H1 (cell line): ENCODE data around the gene ATP11A. TPM values are rescaled to one million over a fixed set of nuclear protein-coding genes. Genes with fewer than 3 reads are reported as not detected.

Experiments used
- CTCF ChIA-PET: fragments of 300-600 bp; sonication (Branson Sonifier 250); formaldehyde crosslinking; loops from one replicate; lab custom pipeline; 2021; ENCODE audit not compliant: partially characterized antibody; lab: Charles Lee
- POLR2A ChIA-PET: fragments of 300-600 bp; sonication (Branson Sonifier 250); formaldehyde crosslinking; loops from one replicate; lab custom pipeline; 2021; ENCODE audit warnings: inconsistent platforms; ENCODE audit not compliant: partially characterized antibody; lab: Charles Lee
- DNase-seq, 2 experiments: peaks; one replicate each; pipeline versions ENCODE4 v3.0.0 to v3.0.0-alpha.2; 2010 to 2022; ENCODE audit warnings: low spot score in 2 of 2, low read depth in 1 of 2, mixed read lengths in 1 of 2
- FAIRE-seq: peaks from 2 replicates; lab custom pipeline; 2011; peaks lifted over from hg19 to GRCh38; lab: Jason Lieb, UNC
- H2AFZ ChIP-seq: 2 replicates; pipeline ENCODE4 v1.8.1; 2012; ENCODE audit warnings: low read length, inconsistent platforms
- H2AK5ac ChIP-seq: 2 replicates; pipeline ENCODE4 v1.6.1; 2013; ENCODE audit warnings: low read depth, low read length
- H2BK120ac ChIP-seq: replicated peaks from 2 replicates; pipeline ENCODE3; 2013; ENCODE audit warnings: low read depth, low read length, inconsistent platforms
- H2BK12ac ChIP-seq: 2 replicates; pipeline ENCODE4 v1.6.1; 2013; ENCODE audit warnings: low read depth, low read length
- H2BK15ac ChIP-seq: 2 replicates; pipeline ENCODE4 v1.6.1; 2013; ENCODE audit warnings: low read length
- H2BK20ac ChIP-seq: 2 replicates; pipeline ENCODE4 v1.6.1; 2013; ENCODE audit warnings: low read length
- H2BK5ac ChIP-seq: 2 replicates; pipeline ENCODE4 v1.6.1; 2013; ENCODE audit warnings: low read depth, low read length
- H3K14ac ChIP-seq: 2 replicates; pipeline ENCODE4 v1.6.1; 2013; ENCODE audit warnings: inconsistent platforms; ENCODE audit not compliant: insufficient read length
- H3K18ac ChIP-seq: 2 replicates; pipeline ENCODE4 v1.6.1; 2013; ENCODE audit warnings: low read length; ENCODE audit errors: extremely low read depth
- H3K23ac ChIP-seq: 2 replicates; pipeline ENCODE4 v1.6.1; 2013; ENCODE audit warnings: inconsistent platforms; ENCODE audit not compliant: insufficient read length
- H3K23me2 ChIP-seq: 2 replicates; pipeline ENCODE4 v1.6.1; 2013; ENCODE audit warnings: low read depth, low read length
- H3K27ac ChIP-seq: 2 replicates; pipeline ENCODE4 v1.6.1; 2011; ENCODE audit warnings: low read depth, low read length, inconsistent platforms
- H3K27me3 ChIP-seq, 4 experiments: replicated peaks in 1 of 4; 1 replicate in 1 of 4; 2 replicates in 3 of 4; pipeline versions ENCODE4 v1.6.1 to v1.8.1; 2011 to 2013; ENCODE audit warnings: low read length in 3 of 4, mild to moderate bottlenecking in 3 of 4, inconsistent platforms in 2 of 4, mixed read lengths in 2 of 4, moderate library complexity in 1 of 4; ENCODE audit not compliant: control insufficient read depth in 3 of 4, insufficient read depth in 3 of 4; ENCODE audit errors: extremely low read depth in 1 of 4
- H3K36me3 ChIP-seq, 4 experiments: 2 replicates each; pipeline versions ENCODE4 v1.6.1 to v1.8.1; 2011 to 2013; ENCODE audit warnings: mild to moderate bottlenecking in 4 of 4, low read length in 3 of 4, moderate library complexity in 2 of 4, control low read depth in 1 of 4, inconsistent platforms in 1 of 4; ENCODE audit not compliant: insufficient read depth in 4 of 4, control insufficient read depth in 2 of 4
- H3K4ac ChIP-seq: replicated peaks from 2 replicates; pipeline ENCODE3; 2013; ENCODE audit warnings: low read length, low read depth, mixed read lengths, inconsistent platforms; ENCODE audit not compliant: insufficient read length
- H3K4me1 ChIP-seq, 4 experiments: replicated peaks in 1 of 4; 1 replicate in 1 of 4; 2 replicates in 3 of 4; pipeline versions ENCODE4 v1.6.1 to v1.8.1; 2011 to 2013; ENCODE audit warnings: low read length in 3 of 4, inconsistent platforms in 2 of 4, mixed read lengths in 1 of 4; ENCODE audit not compliant: insufficient read depth in 4 of 4, control insufficient read depth in 3 of 4
- H3K4me2 ChIP-seq, 2 experiments: 2 replicates each; pipeline versions ENCODE4 v1.6.1 to v1.8.1; 2011 to 2013; ENCODE audit warnings: low read depth in 2 of 2, low read length in 2 of 2, control low read depth in 1 of 2, inconsistent platforms in 1 of 2, mild to moderate bottlenecking in 1 of 2; ENCODE audit not compliant: insufficient read depth in 1 of 2
- H3K4me3 ChIP-seq, 4 experiments: fragments of 200-600, 300-600 bp in 1 of 4; sonication (generic), shearing (Covaris generic), sonication (Bioruptor Twin) in 1 of 4; 2 replicates each; pipeline versions ENCODE4 v1.5.1 to v1.8.1; 2011 to 2016; ENCODE audit warnings: low read length in 4 of 4, low read depth in 3 of 4, control low read depth in 2 of 4, inconsistent platforms in 2 of 4, mild to moderate bottlenecking in 2 of 4, mixed read lengths in 1 of 4, moderate library complexity in 1 of 4; ENCODE audit not compliant: insufficient read depth in 2 of 4; ENCODE audit errors: extremely low read depth in 1 of 4
- H3K56ac ChIP-seq: replicated peaks from 2 replicates; pipeline ENCODE3; 2013; ENCODE audit warnings: low read depth, mild to moderate bottlenecking, mixed read lengths, low read length, inconsistent platforms; ENCODE audit not compliant: insufficient read length
- H3K79me1 ChIP-seq: 2 replicates; pipeline ENCODE4 v1.6.1; 2013; ENCODE audit warnings: low read depth, low read length, control low read depth
- H3K79me2 ChIP-seq, 2 experiments: 2 replicates each; pipeline versions ENCODE4 v1.6.1 to v1.8.1; 2012 to 2013; ENCODE audit warnings: low read length in 2 of 2, mild to moderate bottlenecking in 2 of 2, inconsistent platforms in 1 of 2; ENCODE audit not compliant: insufficient read depth in 2 of 2, control insufficient read depth in 1 of 2
- H3K9ac ChIP-seq, 4 experiments: replicated peaks in 1 of 4; 1 replicate in 1 of 4; 2 replicates in 3 of 4; pipeline versions ENCODE4 v1.6.1 to v1.8.1; 2011 to 2013; ENCODE audit warnings: low read depth in 3 of 4, low read length in 3 of 4, control low read depth in 2 of 4, mild to moderate bottlenecking in 2 of 4, moderate library complexity in 2 of 4, inconsistent platforms in 1 of 4; ENCODE audit errors: extremely low read depth in 1 of 4
- H3K9me3 ChIP-seq, 2 experiments: 2 replicates each; pipeline versions ENCODE4 v1.6.1 to v1.8.1; 2012 to 2013; ENCODE audit warnings: mild to moderate bottlenecking in 2 of 2, moderate library complexity in 2 of 2, control low read depth in 1 of 2, inconsistent platforms in 1 of 2, low read depth in 1 of 2, low read length in 1 of 2, mixed read lengths in 1 of 2; ENCODE audit not compliant: insufficient read depth in 2 of 2
- H4K20me1 ChIP-seq, 2 experiments: replicated peaks in 1 of 2; 2 replicates each; pipeline versions ENCODE3 to v1.8.1; 2011 to 2013; ENCODE audit warnings: inconsistent platforms in 2 of 2, low read length in 2 of 2, mild to moderate bottlenecking in 1 of 2; ENCODE audit not compliant: insufficient read depth in 2 of 2, control insufficient read depth in 1 of 2
- H4K5ac ChIP-seq: 2 replicates; pipeline ENCODE4 v1.6.1; 2013; ENCODE audit warnings: low read length, low read depth, mixed read lengths, inconsistent platforms; ENCODE audit not compliant: insufficient read length
- H4K8ac ChIP-seq: 2 replicates; pipeline ENCODE4 v1.8.0; 2013; ENCODE audit warnings: mild to moderate bottlenecking, moderate library complexity, low read length, inconsistent platforms; ENCODE audit not compliant: insufficient read depth; ENCODE audit errors: extremely low read depth
- H4K91ac ChIP-seq: replicated peaks from 2 replicates; pipeline ENCODE3; 2013; ENCODE audit warnings: low read length, mixed read lengths, inconsistent platforms; ENCODE audit not compliant: insufficient read length
- ASH2L ChIP-seq: fragments of 200-600, 300-600 bp; sonication (generic); IDR thresholded peaks from one replicate; pipeline ENCODE4 v1.7.1; 2017; ENCODE audit warnings: low read length
- CREB1 ChIP-seq: IDR thresholded peaks from 2 replicates; pipeline ENCODE4 v1.6.1; 2012; ENCODE audit warnings: inconsistent platforms
- CTCF ChIP-seq, 3 experiments: IDR thresholded peaks; 1 replicate in 2 of 3; 2 replicates in 1 of 3; pipeline versions ENCODE4 v1.5.1 to v1.6.1; 2011; ENCODE audit warnings: low read length in 3 of 3, mild to moderate bottlenecking in 3 of 3, inconsistent platforms in 2 of 3, low read depth in 1 of 3, moderate library complexity in 1 of 3; ENCODE audit not compliant: insufficient read depth in 1 of 3; ENCODE audit errors: control extremely low read depth in 1 of 3
- GABPA ChIP-seq: IDR thresholded peaks from 2 replicates; pipeline ENCODE4 v1.6.1; 2011; ENCODE audit warnings: mild to moderate bottlenecking, low read length, moderate library complexity, borderline replicate concordance; ENCODE audit not compliant: insufficient read depth
- NRF1 ChIP-seq: IDR thresholded peaks from 2 replicates; pipeline ENCODE4 v1.6.1; 2011; ENCODE audit warnings: mild to moderate bottlenecking, low read depth, low read length, improper control_type of control experiment
- SIRT6 ChIP-seq: IDR thresholded peaks from one replicate; pipeline ENCODE4 v1.7.1; 2012; ENCODE audit warnings: low read length, inconsistent platforms
- TAF7 ChIP-seq: optimal IDR thresholded peaks from 2 replicates; pipeline ENCODE3; 2011; ENCODE audit warnings: low read depth, mild to moderate bottlenecking, inconsistent platforms, low read length, moderate library complexity, borderline replicate concordance
- TBP ChIP-seq: IDR thresholded peaks from 2 replicates; pipeline ENCODE4 v1.6.1; 2011; ENCODE audit warnings: low read depth, low read length, improper control_type of control experiment
- TCF12 ChIP-seq: IDR thresholded peaks from 2 replicates; pipeline ENCODE4 v1.6.1; 2011; ENCODE audit warnings: low read depth, mild to moderate bottlenecking, low read length
- ZNF274 ChIP-seq: IDR thresholded peaks from 2 replicates; pipeline ENCODE4 v1.7.0; 2012; ENCODE audit warnings: low read length, borderline replicate concordance; ENCODE audit errors: extremely low read depth
- WGBS, 2 experiments: shearing (Covaris generic) in 1 of 2; methylation state at CpG; one replicate each; pipeline versions ENCODE4 v1.1.6 to v1.1.7; 2013 to 2015; ENCODE audit warnings: low lambda C conversion rate in 2 of 2, mixed read lengths in 2 of 2, inconsistent platforms in 1 of 2, low coverage in 1 of 2, missing lambda C conversion rate in 1 of 2; ENCODE audit not compliant: insufficient replicate concordance in 2 of 2, insufficient coverage in 1 of 2, insufficient read length in 1 of 2; ENCODE audit errors: extremely low coverage in 1 of 2, missing lambda C conversion rate in 1 of 2; 5-methylcytosine and 5-hydroxymethylcytosine counted together
- polyA plus RNA-seq, 7 experiments: library from polyadenylated mRNA; depleted of rRNA in 3 of 7; stranded (reverse) in 5 of 7; unstranded in 2 of 7; fragments of >200 nt in 5 of 7; fragments of 200-250 nt in 2 of 7; gene quantifications; 1 replicate in 5 of 7; 2 replicates in 1 of 7; 4 replicates in 1 of 7; pipeline versions ENCODE4 v1.2.1 to v1.2.3, GENCODE V29; 2011 to 2013; ENCODE audit warnings: missing spikeins in 2 of 7, mixed read lengths in 2 of 7
- total RNA-seq: library from RNA; stranded (reverse); fragmentation: NEBNext Ultra II Directional; extraction: Animal tissue kit (Norgen Biotek cat#: 25700); gene quantifications from 2 replicates; pipeline ENCODE4 v1.2.1, GENCODE V29; 2021

ATP11A gene
- total and polyA plus RNA-seq, 2 of the 8 experiments (the other 6 are each of a cell fraction or from before 2014, with no cell fraction given) = 28.8 to 72.9 TPM

- Histone ChIP-seq H3K79me1 (peaks cover 17% of the 10 kb centered on the region), H2BK5ac (no peak overlapping the region), H3K4me1 (peaks cover 6 to 19% (median 11%) of the 10 kb centered on the region in 4 experiments), H4K91ac (no peak overlapping the region), H3K36me3 (no peaks in the 10 kb centered on the region; a peak in 1 of 8 replicates), H2BK20ac (no peak overlapping the region), H3K27ac (no peak overlapping the region), H2BK120ac (no peak overlapping the region), H3K56ac (no peak overlapping the region), H2AK5ac (no peak overlapping the region; the same call in 1 of the 2 replicates), H3K18ac (no peak overlapping the region), H3K4ac (no peak overlapping the region), H2BK12ac (no peak overlapping the region), H3K9ac (peak overlapping the region in 1 of 4 experiments; percentile 13; a peak in 2 of 7 replicates), H4K20me1 (peaks cover 4 to 10% of the 10 kb centered on the region in 2 experiments), H3K4me2 (no peak overlapping the region), H3K27me3 (no peaks in the 10 kb centered on the region), H3K79me2 (peaks cover 5 to 90% of the 10 kb centered on the region in 2 experiments; a peak in 3 of 4 replicates), H3K23me2 (no peaks in the 10 kb centered on the region), H2AFZ (no peak overlapping the region), H3K14ac (no peak overlapping the region), H4K8ac (no peak overlapping the region), H3K9me3 (no peaks in the 10 kb centered on the region), H3K4me3 (no peak overlapping the region), H4K5ac (no peak overlapping the region), H3K23ac (no peak overlapping the region), H2BK15ac (no peak overlapping the region)
- CTCF ChIA-PET = no interaction called here
- WGBS, 2 experiments = 77% methylated on average over 18 of the region's 19 CpGs; no CpG with 5 or more reads in 1 of the 2 experiments
- no peak for FAIRE-seq
- DNase-seq = no peak
- POLR2A ChIA-PET = interaction anchor here (0.6 to 0.9 kb wide), 2 partner anchors 10 to 190 kb away, joined by 3 to 5 read pairs; no protein-coding TSS in a partner anchor
- TF ChIP-seq ASH2L (no peak), SIRT6 (no peak), CTCF (IDR thresholded peaks at IDR 0.05; ENCODE audit: control extremely low read depth in 1 of 3, insufficient read depth in 1 of 3, low read depth in 1 of 3, low read length in 3 of 3) (no peak), GABPA (no peak), TBP (no peak), ZNF274 (no peak), CREB1 (no peak), TCF12 (no peak), TAF7 (no peak), NRF1 (no peak)
These were observed 8.2 kb downstream of the ATP11A start for GRCh38 chr13:112697756-112698655.
